RWPE2 (cell line): ENCODE data around the gene POM121.
"Not testable (repeated sequence)": the region's sequence is repeated elsewhere in the genome, so short reads cannot be mapped to it uniquely, and the experiment has no call there.

Experiments
- ATAC-seq: fragments of 200-7000 bp; cut with Tn5 transposase; 3 replicates; pipeline ENCODE4 v1.9.1; 2021; ENCODE audit warnings: low read depth
- DNase-seq: peaks from one replicate; pipeline ENCODE4 v3.0.0-alpha.2; 2020; ENCODE audit warnings: low spot score
- H3K27ac ChIP-seq: fragments of 450-650 bp; 2 replicates; pipeline ENCODE4 v1.5.1; 2017; ENCODE audit warnings: mild to moderate bottlenecking; ENCODE audit not compliant: poor library complexity, severe bottlenecking
- H3K27me3 ChIP-seq: fragments of 250-450 bp; sonication (Bioruptor Pico); 2 replicates; pipeline ENCODE4 v1.5.1; 2021; ENCODE audit warnings: mild to moderate bottlenecking, moderate library complexity; ENCODE audit not compliant: insufficient read depth, poor library complexity, severe bottlenecking
- H3K36me3 ChIP-seq: fragments of 250-450 bp; sonication (Bioruptor Pico); 2 replicates; pipeline ENCODE4 v1.5.1; 2020; ENCODE audit warnings: low read depth, mild to moderate bottlenecking, moderate library complexity
- H3K4me1 ChIP-seq: fragments of 250-450 bp; sonication (Bioruptor Pico); 2 replicates; pipeline ENCODE4 v1.5.1; 2021; ENCODE audit warnings: mild to moderate bottlenecking, moderate library complexity; ENCODE audit not compliant: insufficient read depth, poor library complexity, severe bottlenecking
- H3K4me3 ChIP-seq: fragments of 250-450 bp; sonication (Bioruptor Pico); 2 replicates; pipeline ENCODE4 v1.5.1; 2021; ENCODE audit warnings: mild to moderate bottlenecking, moderate library complexity; ENCODE audit not compliant: severe bottlenecking
- H3K9me3 ChIP-seq: fragments of 250-450 bp; sonication (Bioruptor Pico); 2 replicates; pipeline ENCODE4 v1.5.1; 2021; ENCODE audit warnings: mild to moderate bottlenecking, moderate library complexity; ENCODE audit not compliant: severe bottlenecking

Gene POM121

GRCh38 chr7:72980382-72980781 lies 55.5 kb downstream of the POM121 start:
- DNase-seq, H3K4me3 ChIP-seq, H3K36me3 ChIP-seq, H3K4me1 ChIP-seq, H3K27me3 ChIP-seq, H3K9me3 ChIP-seq, ATAC-seq, H3K27ac ChIP-seq: not testable (repeated sequence)

- not testable (repeated sequence) for H3K27me3 ChIP-seq, H3K27ac ChIP-seq, ATAC-seq, H3K9me3 ChIP-seq, H3K36me3 ChIP-seq, H3K4me3 ChIP-seq, DNase-seq, H3K4me1 ChIP-seq
Measured at GRCh38 chr7:72982084-72982483, 57.2 kb downstream of the POM121 start.

- not testable (repeated sequence) for H3K27ac ChIP-seq, H3K9me3 ChIP-seq, H3K4me1 ChIP-seq, H3K27me3 ChIP-seq, H3K4me3 ChIP-seq, H3K36me3 ChIP-seq
- DNase-seq, result peak; percentile 38
- ATAC-seq, result peak; percentile 66
Measured at GRCh38 chr7:72990146-72990913, 65.4 kb downstream of the POM121 start.

- not testable (repeated sequence) for ATAC-seq, H3K4me3 ChIP-seq, H3K4me1 ChIP-seq, DNase-seq, H3K27me3 ChIP-seq, H3K9me3 ChIP-seq, H3K36me3 ChIP-seq, H3K27ac ChIP-seq
Measured at GRCh38 chr7:72995484-72995883, 70.6 kb downstream of the POM121 start.

GRCh38 chr7:72997447-72997846 lies 72.6 kb downstream of the POM121 start:
- not testable (repeated sequence) for H3K36me3 ChIP-seq, H3K4me3 ChIP-seq, ATAC-seq, H3K27me3 ChIP-seq, H3K27ac ChIP-seq, H3K9me3 ChIP-seq, DNase-seq, H3K4me1 ChIP-seq

GRCh38 chr7:72997887-72998468 lies 73.1 kb downstream of the POM121 start:
- H3K4me3 ChIP-seq, H3K4me1 ChIP-seq, H3K9me3 ChIP-seq, H3K27ac ChIP-seq, ATAC-seq, H3K27me3 ChIP-seq, DNase-seq, H3K36me3 ChIP-seq: not testable (repeated sequence)
